Raji (cell line): ENCODE results near the gene ASMTL.

Source experiments
- POLR2A ChIP-seq: IDR thresholded peaks from 2 replicates; pipeline ENCODE4 v1.6.1; 2011; ENCODE audit warnings: low read depth, low read length, control low read depth; ENCODE audit not compliant: insufficient read depth

The ASMTL gene

DNA sequence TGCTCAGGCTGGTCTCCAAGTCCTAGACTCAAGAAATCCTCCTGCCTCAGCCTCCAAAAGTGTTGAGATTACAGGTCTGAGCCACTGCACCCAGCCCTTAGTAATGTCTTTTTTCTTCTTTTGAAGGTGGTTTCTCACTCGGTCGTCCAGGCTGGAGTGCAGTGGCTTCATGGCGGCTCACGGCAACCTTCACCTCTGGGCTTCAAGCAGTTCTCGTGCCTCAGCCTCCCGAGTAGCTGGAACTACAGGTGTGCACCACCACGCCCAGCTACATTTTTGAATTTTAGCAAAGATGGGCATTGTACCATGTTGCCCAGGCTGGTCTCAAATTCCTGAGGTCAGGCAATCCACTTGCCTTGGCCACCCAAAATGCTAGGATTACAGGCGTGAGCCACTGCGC is 32.3 kb upstream of the ASMTL start:
- no peak for TF ChIP-seq POLR2A

DNA sequence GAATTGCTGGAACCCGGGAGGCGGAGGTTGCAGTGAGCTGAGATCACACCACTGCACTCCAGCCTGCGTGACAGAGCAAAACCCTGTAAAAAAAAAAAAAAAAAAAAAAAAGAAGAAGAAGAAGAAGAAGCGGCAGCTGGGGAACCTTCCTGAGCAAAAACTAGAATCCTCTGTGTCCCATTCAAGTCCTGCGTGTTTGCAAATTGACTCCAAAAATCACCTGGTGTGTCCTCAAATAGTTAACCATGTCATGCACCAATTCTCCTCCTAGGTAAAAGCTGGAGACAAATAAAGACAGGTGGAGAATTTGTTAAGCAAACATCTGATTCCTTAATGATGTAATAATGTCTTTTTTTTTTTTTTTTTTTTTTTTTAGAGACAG is 31.9 kb upstream of the ASMTL start:
- no peak for TF ChIP-seq POLR2A

GRCh38 chrX:1483843-1484637 is 31.3 kb upstream of the ASMTL start:
- TF ChIP-seq POLR2A = no peak

- TF ChIP-seq POLR2A = no peak
Observed at GRCh38 chrX:1481636-1482529, 29.2 kb upstream of the ASMTL start.

GRCh38 chrX:1480082-1480785 is 27.5 kb upstream of the ASMTL start:
- no peak for TF ChIP-seq POLR2A

DNA sequence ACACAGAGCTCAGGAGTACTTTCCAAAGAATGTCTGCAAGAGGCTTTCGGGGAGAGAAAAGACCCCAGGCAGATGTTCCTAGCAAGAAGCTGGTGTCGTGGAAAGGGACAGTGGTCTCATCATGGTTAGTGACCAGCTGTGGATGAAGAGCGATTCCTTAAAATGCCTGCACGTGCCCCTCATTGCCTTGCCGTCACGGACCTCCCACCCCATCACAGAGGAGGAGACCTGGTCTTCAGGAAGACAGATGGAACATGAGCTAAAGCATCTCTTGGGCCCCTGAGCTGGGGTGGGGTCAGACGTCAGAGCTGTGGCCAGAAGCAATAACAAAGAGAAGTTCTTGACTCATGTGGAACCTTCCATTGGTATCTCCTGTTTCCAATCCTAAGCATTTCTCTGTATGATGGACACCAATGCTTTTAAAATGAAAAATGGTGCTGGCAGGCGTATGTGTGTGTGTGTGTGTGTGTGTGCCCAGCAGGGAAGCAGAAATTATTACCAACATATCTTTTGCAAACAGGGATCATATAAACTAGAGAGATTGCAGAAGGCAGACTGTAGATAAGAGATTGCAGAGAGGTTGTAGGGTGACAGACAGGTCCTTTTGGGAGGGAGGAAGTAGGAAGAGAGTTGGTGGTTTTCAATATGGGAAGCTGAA is 25.2 kb upstream of the ASMTL start:
- no peak for TF ChIP-seq POLR2A

DNA sequence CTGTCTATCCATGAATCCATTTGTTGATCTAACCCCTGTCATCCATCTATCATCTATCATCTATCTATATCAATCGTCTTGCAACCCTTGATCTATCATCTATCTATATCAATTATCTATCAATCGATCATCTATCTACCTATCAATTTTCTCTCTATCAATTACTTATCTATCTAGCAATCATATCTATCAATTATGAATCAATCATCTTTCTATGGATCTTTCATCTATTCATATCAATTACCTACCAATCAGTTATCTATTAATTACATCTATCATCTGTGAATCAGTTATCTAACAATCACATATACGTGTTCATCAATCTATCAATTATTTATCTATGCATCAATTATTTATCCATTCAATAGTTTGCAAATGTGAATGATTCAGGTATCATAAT is 24.5 kb upstream of the ASMTL start:
- no peak for TF ChIP-seq POLR2A

GRCh38 chrX:1476682-1477081 is 24.0 kb upstream of the ASMTL start:
- no peak for TF ChIP-seq POLR2A

- no peak for TF ChIP-seq POLR2A
Observed at GRCh38 chrX:1475881-1476280, 23.2 kb upstream of the ASMTL start.

- TF ChIP-seq POLR2A = no peak
Observed at GRCh38 chrX:1475481-1475880, 22.8 kb upstream of the ASMTL start.

- no peak for TF ChIP-seq POLR2A
Observed at GRCh38 chrX:1472975-1473374, 20.3 kb upstream of the ASMTL start.

- peak; percentile 42; the same call in 1 of the 2 replicates for TF ChIP-seq POLR2A
Observed at GRCh38 chrX:1468250-1468772, 15.6 kb upstream of the ASMTL start.

GRCh38 chrX:1466971-1467561 is 14.4 kb upstream of the ASMTL start:
- TF ChIP-seq POLR2A = no peak

- no peak for TF ChIP-seq POLR2A
Observed at GRCh38 chrX:1466232-1466661, 13.5 kb upstream of the ASMTL start.

GRCh38 chrX:1465286-1466231 is 12.8 kb upstream of the ASMTL start:
- TF ChIP-seq POLR2A = no peak
